Panc1 (cell line): ENCODE measurements around the gene PGGHG.

Source experiments
- POLR2AphosphoS5 ChIP-seq: IDR thresholded peaks from 2 replicates; pipeline ENCODE4 v1.6.1; 2012; ENCODE audit warnings: mild to moderate bottlenecking, low read depth, low read length, moderate library complexity
- TF ChIP-seq, protein P1 (sequence below): fragments of 450-650 bp; IDR thresholded peaks from 2 replicates; pipeline ENCODE4 v1.5.1; 2017; ENCODE audit warnings: mild to moderate bottlenecking

DNA sequence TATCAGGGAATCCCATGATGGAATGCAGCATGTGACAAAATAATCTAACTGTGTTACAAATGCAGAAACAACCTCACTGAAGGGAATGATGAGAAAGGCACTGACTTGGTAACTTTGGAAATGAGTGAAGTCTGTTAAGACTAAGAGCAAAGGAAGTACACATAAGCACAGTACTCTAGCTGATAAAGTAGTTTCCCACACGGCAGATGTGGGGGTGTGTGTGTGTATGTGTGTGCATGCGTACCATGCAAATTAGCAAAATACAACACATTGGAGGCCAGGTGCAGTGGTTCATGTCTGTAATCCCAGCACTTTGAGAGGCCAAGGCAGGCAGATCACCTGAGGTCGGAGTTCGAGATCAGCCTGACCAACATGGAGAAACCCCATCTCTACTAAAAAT is 27.3 kb upstream of the PGGHG start:
- TF ChIP-seq, protein P1, sequence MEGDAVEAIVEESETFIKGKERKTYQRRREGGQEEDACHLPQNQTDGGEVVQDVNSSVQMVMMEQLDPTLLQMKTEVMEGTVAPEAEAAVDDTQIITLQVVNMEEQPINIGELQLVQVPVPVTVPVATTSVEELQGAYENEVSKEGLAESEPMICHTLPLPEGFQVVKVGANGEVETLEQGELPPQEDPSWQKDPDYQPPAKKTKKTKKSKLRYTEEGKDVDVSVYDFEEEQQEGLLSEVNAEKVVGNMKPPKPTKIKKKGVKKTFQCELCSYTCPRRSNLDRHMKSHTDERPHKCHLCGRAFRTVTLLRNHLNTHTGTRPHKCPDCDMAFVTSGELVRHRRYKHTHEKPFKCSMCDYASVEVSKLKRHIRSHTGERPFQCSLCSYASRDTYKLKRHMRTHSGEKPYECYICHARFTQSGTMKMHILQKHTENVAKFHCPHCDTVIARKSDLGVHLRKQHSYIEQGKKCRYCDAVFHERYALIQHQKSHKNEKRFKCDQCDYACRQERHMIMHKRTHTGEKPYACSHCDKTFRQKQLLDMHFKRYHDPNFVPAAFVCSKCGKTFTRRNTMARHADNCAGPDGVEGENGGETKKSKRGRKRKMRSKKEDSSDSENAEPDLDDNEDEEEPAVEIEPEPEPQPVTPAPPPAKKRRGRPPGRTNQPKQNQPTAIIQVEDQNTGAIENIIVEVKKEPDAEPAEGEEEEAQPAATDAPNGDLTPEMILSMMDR, result no peak
- no peak for TF ChIP-seq POLR2AphosphoS5
